Activated CD8-positive, alpha-beta memory T cell treated with anti-CD3 and anti-CD28 coated beads for 1 hour (primary cell): ENCODE data around the gene SELENOK.

ENCODE experiments used
- DNase-seq, 2 donors: peaks; one replicate each; pipeline ENCODE4 v3.0.0-alpha.2; 2020; ENCODE audit warnings: low read depth in 1 of 2; ENCODE audit errors: extremely low read depth in 1 of 2

SELENOK gene

GRCh38 chr3:53843195-53844177, 48.2 kb downstream of the SELENOK start:
- no peak for DNase-seq

- DNase-seq = no peak
These were observed 49.0 kb downstream of the SELENOK start for GRCh38 chr3:53842436-53843194.

- no peak for DNase-seq
These were observed 50.4 kb downstream of the SELENOK start for GRCh38 chr3:53841296-53841695.

- DNase-seq = no peak
These were observed 54.3 kb downstream of the SELENOK start for GRCh38 chr3:53837331-53837730.

- DNase-seq = no peak
These were observed 55.4 kb downstream of the SELENOK start for GRCh38 chr3:53836084-53836872.

- DNase-seq = no peak
These were observed 56.4 kb downstream of the SELENOK start for GRCh38 chr3:53835257-53835656.

- DNase-seq = no peak
These were observed 57.1 kb downstream of the SELENOK start for GRCh38 chr3:53834429-53835095.
